NCI-H82 treated with DMSO at 0.1 percent for 48 hours (cell line): Measurements from ENCODE around the gene SPATA18.
"Not testable (repeated sequence)": the region's sequence is repeated elsewhere in the genome, so short reads cannot be mapped to it uniquely, and the experiment has no call there.

Experiments used
- DNase-seq: peaks from one replicate; lab custom pipeline; 2025; ENCODE audit not compliant: unreplicated experiment; lab: John Stamatoyannopoulos, UW

SPATA18 gene

DNA sequence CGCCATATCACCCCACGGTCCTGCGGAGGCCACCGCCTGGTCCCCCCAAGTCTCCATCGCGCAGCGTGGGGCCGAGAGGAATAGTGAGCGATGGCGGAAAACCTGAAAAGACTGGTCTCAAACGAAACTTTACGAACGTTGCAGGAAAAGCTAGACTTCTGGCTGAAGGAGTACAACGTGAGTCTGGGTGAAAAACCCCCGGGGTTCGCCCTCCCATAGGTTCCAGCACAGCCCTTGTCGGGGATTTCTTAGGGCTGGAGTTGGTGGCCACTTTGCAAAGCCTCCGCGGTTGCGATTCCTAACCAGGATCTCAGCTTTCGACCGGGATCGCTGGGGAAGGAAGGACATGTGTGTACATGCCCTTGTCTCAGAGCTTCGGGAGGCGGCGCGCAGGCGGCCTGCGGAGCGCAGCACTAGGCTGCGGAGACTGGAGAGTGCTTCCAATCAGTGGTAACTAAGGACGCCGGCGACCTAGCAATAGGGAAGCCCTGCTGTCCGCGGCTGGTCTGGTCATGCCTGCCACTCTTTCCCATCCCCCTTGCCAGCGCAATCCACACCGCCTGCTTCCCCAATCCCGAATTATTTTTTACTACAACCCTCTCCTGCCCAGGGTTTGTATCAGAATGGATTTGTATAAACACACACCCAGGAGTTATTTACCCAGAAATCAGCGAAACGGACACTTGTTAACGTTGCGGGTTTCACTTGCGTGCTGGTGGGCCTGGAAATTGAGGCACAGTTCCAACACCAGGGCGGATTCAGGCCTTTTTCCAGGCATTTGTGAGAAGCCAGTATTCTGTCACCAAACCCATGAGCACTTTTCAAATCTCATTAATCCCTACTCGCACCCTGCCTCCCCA is 741 bp downstream of the SPATA18 start:
- DNase-seq = no peak

DNA sequence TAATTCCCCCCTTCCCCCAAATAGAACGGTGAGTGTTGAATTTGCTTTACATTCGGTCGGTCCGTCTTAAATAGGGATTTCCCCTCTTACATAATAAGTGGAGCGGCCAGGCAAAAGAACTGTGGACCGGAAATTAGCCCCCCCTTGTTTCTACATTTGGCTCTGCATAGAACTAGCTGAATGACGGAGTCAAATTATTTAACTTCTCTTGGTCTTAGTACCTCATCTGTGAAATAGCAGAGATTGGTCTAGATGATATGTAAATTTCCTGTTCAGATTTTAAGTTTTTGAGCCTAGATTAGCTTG is 1.3 kb downstream of the SPATA18 start:
- no peak for DNase-seq

DNA sequence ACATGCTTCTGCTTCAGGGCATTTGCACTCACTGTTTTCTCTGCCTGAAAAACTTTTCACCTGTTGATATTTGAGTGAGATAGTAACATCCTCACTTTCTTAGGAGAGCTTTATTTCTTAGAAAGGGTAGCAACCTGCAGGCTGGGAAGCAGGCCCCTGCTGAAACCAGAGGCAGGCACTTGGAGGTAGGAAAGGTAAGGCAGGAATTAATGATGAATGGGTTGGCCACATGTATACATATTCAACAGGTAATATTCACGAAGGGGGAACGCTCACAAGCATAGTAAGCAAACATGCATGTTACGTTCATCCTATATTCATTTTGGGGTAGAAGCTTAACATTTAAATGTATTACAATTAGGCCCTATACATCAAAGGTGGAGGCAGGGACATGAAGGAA is 3.1 kb downstream of the SPATA18 start:
- DNase-seq = no peak

DNA sequence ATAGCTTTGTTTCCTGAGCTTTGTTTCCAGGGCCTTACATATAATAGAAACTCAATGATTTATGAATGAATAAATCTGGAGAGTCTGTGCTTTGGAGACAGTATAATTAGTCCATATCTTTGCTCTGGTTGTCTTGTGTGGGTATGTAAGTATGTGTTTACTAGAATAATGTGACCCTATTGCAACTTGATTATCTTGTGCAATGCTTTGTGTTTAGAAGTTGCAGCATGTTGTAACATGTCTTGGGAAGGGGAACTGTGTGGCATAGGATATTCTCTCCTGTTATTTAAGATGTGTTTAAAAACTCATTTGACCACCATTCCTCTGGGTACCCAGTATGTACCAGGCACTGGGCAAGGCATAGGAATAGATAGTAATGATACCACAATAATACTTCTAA is 6.1 kb downstream of the SPATA18 start:
- no peak for DNase-seq

DNA sequence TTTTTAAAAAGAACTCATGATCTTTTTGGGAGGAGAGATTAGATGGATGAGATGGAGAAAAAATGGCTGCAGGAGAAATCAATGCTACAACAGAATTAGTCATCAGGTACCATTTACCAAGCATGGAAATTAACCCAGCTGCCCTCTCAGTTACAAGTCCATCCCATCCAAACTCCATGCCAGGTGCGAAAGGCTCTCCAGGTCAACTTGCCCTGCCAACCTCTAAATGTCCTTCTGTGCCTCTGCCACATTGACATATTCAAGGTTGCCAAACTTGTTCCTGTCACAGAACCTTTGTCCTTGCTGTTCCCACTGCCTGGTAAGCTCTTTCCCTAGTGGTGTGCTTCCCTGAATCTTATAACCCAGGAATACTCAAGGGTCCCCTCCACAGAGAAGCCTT is 7.2 kb downstream of the SPATA18 start:
- DNase-seq = no peak

DNA sequence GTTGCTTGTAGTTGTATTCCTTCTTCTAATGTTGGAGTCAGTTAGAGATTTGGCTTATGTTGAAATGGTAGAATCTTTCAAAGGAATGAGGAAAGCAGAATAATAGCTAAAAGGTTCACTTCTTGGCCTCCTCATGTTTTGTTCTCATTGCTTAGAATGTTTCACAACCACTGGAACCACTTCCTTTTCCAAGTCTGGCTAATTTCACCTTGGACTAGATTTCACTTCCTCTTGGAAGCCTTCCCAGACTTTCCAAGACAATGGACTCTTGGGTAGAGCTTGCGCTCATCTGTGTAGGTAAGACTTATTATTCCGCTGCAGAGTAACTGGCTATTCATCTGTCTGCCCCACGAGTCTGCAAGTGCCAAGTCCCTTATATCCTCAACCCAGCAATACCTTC is 8.3 kb downstream of the SPATA18 start:
- DNase-seq = no peak

DNA sequence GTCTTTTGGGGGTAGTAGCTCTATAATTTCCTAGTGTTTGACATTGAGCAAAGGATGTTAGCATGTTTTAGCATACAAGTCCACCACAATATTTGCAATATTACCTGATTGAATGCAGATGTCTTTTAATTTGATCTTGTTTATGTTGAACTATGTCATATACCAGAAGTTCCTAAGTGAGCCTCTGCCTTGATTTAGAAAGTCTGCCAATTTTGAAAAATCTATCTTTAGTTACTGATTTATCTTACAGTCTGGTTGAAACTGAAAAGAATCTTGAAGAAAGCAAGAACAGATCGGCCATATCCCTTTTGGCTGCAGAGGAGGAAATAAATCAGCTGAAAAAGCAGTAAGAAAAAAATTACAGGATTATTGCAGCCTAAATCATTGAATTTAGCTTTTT is 18.5 kb downstream of the SPATA18 start:
- DNase-seq = no peak

DNA sequence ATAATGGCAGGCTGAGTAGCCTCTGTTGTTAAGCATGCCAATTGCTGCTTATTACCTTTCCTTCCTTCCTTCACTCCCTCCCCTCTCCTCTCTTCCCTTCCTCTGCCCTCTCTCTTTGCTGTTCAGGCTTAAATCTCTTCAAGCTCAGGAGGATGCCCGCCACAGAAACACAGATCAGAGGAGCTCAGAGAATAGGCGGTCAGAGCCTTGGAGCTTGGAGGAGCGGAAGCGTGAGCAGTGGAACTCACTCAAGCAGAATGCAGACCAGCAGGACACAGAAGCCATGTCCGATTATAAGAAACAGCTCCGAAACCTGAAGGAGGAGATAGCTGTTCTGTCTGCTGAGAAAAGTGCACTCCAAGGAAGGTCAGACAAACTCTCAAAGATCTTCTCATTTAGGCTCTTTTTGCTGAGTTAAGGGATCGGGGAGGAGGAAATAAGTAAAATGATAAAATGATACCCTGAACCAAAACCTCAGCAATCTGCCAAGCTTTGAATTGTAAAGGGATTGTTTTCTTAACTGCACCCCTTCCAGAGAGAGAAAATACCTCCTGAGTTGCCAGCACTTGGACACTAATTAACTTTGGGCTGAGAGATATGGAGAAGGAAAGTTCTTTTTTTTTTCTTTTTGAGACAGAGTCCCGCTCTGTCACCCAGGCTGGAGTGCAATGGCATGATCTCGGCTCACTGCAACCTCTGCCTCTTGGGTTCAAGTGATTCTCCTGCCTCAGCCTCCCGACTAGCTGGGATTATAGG is 20.9 kb downstream of the SPATA18 start:
- no peak for DNase-seq

DNA sequence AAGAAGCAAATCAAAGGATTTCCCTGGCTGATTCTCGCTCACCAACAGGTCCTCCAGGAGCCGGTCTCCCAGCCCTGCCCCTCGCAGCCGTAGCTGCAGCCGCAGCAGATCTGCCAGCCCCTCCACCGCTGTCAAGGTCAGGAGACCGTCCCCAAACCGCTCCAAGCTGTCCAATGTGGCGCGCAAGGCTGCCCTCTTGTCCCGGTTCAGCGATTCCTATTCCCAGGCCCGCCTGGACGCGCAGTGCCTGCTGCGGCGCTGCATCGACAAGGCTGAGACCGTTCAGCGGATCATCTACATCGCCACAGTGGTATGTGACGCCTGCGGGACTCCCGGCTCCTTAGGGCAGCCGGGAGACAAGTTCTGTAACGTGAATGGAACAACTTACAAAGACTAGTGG is 25.6 kb downstream of the SPATA18 start:
- no peak for DNase-seq

DNA sequence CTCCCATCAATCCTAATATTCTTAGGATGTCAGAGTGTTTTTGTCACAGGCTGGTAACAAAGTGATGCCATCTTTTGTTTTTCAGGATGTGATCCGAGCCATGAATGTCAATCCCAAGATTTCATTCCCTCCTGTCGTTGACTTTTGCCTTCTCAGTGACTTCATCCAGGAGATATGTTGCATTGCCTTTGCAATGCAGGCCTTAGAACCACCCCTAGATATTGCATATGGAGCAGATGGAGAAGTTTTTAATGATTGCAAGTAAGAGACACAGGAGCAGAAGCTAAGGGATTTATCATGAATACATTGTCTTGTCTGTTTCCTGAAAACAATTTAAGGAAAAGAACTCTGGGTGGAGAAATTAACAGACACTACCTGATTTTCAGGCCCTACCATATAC is 28.6 kb downstream of the SPATA18 start:
- no peak for DNase-seq

DNA sequence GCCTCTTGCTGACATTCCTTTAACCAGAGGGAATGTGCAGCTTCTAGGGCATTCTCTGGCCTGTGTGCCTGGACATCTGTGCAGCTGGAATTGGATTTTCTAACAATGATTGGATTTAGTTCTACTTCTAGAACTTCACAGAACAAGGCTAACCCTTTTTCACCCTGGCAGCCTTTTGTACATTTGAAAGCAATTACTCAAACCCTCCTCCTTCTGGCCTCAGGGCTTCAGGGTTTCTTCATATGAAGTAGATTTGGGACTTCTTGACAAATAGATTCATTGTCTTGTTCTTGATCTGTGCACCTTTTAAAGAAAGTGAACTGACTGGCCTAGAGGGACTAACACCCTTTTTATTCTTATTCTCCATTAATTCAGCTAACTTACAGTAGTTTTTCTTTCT is 30.1 kb downstream of the SPATA18 start:
- no peak for DNase-seq

DNA sequence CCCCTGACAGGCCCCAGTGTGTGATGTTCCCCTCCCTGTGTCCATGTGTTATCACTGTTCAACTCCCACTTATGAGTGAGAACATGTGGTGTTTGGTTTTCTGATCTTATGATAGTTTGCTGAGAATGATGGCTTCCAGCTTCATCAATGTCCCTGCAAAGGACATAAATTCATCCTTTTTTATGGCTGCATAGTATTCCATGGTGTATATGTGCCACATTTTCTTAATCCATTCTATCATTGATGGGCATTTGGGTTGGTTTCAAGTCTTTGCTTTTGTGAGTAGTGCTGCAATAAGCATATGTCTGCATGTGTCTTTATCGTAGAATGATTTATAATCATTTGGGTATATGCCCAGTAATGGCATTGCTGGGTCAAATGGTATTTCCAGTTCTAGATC is 35.3 kb downstream of the SPATA18 start:
- DNase-seq = not testable (repeated sequence)

DNA sequence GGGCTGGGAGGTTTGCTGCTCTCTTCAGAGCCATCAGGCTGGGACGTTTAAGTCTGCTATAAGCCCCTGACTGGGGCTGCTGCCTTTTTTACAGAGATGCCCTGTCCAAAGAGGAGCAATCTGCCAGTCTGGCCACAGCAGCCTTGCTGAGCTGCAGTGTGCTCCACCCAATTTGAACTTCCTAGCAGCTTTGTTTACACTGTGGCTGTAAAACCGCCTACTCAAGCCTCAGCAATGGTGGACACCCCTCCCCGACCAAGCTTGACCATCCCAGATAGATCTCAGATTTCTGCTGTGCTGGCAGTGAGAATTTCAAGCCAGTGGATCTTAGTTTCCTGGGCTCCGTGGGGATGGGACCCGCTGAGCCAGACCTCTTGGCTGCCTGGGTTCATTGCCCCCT is 40.7 kb downstream of the SPATA18 start:
- DNase-seq = no peak

DNA sequence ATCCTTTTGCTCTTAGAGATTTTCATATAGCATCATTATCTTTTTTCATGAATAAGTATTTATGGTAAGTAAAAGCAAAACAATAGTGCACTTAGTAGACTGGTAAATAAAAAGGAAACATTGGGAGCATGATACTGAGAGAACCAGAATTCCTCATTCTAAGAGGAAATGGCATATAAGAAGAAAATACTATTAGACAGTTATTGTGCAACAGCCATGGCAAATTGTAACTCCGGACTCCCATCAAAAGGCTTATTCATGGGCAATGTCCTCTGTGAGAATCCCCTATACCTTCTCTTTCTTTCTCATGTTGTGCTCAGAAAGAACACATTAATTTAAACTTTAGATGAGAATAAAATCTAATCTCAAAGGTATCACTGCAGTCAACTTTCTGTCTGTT is 42.4 kb downstream of the SPATA18 start:
- no peak for DNase-seq

DNA sequence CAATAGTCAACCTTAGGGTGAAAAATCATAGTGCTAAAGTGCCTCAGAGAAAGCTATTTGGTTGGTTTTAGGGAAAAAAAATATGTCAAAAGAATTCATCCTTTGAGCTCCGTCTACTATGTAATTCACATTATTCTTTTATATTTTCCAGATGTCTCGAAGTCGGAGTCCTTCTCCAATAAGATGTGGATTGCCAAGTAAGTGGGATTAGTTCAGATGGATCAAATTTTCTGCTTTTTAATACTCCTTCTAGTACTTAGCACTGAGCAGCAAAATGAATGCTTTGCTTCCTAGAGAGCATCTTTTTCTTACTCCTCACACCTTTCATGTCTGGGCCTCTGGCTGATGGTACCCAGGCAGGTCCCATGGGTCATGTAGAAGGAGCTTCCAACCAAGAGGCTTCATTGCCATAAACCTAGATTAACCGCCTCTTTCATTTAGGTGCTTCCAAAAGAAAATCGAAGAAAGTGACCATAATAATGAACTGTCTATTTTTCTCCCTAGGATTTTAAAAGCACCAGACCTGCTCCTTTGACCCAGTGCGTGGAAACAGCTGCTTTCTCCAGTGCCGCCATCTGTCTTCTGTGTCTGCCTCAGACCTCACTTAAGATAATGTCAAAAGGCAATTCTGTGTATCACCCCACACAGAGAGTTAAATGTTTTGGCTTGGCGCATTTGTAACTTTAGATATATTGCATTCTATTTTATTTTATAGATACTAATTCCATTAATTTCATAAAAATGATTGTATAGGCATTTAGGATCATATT is 43.5 kb downstream of the SPATA18 start:
- DNase-seq = no peak

DNA sequence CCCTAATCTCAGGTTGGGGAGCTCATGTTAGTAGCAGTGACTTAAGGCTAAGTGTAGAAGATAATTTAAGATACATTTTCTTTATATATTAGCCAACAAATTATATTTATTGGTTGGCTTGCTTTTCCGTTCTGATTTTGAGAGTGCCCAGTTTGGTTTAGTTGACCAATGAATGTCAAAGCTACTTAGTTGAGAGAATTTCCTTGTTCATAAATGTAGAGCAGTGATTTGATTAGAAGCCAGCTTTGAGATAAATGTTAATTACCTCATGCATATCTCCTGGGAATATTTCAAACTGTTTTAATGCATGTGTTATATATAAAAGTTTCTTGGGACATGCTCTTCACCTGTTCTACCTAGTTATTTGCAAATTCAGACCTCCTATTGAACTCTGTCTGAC is 44.3 kb downstream of the SPATA18 start:
- DNase-seq = no peak

DNA sequence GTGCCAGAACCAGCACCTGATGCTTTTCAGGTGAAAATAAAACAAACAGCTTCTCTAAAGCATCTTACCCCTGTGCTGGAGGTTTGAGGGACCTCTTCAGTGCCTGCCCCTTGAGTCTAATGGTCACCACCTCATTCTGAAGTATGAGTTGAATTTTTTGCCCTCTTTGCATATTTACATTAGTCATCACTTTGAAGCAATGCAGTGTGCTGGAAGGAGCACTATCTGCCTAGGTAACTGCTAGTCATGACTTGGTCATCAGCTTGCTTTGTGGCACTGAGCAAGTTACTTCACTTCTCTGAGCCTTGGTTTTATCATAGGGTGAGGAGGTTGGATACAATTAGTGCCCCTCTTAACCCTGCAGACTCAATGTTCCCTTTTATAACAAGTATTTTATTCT is 44.9 kb downstream of the SPATA18 start:
- DNase-seq = no peak

DNA sequence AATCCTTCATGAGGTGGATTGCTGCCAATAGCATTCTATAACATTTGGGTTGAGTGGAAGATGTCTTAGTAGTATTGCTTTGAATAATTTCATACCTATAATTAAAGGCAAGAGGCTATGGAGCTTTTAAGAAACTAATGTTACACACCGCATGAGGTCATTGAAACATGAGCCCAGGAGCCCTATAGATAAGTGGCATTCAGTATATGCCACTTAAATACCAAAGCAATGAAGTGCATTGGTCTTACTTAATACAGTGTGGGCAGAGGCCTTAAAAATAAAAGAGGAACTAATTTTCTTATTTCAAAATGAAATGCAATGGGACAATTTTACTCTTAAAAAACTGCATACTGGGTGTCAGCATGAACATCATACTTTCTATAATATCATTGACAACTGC is 47.5 kb downstream of the SPATA18 start:
- DNase-seq = no peak

DNA sequence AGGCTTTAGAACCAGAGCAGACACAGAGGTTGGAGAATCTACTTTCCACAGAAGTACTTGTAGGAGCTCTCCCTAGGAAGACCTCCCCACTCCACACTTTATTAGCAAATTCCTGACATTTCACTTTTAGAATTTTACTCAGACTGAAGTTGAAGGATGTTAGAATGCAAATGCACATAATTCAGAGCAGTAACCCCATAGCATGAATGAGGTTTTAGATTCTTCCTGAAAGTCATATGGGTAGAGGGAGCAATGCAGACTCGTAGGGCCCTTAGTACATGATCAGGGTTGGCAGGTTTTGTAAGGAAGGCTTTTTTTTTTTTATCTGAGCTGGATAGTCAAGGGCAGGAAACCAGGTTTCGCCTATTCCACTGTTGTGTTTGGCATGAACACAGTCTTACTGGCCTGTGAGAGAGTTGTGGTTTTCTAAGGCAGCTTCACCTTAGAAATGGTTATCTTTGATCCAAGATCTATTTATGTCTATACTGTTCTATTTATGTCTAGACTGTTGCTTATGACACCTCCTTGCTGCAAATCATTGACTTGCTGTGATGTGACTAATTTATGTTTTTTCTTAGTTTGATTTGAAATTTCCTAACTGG is 48.9 kb downstream of the SPATA18 start:
- no peak for DNase-seq

DNA sequence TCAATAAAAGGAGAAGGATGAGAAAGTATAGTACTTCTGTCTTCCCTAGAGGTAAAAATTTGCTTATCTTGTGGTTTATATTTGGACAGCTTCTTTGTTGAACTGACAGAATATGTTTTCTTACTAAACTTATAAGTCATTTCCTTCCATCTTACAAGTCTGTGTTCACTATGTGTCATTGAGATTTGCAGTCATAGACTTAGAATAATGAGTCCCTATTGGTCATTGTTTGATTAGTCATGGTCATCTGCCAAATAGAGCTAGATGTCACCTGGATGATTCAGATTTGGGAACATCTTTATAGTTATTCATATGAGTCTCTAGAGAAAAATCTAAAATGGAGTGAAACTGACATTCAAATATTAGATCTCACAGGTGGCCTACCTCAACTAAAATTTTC is 51.5 kb downstream of the SPATA18 start:
- no peak for DNase-seq

DNA sequence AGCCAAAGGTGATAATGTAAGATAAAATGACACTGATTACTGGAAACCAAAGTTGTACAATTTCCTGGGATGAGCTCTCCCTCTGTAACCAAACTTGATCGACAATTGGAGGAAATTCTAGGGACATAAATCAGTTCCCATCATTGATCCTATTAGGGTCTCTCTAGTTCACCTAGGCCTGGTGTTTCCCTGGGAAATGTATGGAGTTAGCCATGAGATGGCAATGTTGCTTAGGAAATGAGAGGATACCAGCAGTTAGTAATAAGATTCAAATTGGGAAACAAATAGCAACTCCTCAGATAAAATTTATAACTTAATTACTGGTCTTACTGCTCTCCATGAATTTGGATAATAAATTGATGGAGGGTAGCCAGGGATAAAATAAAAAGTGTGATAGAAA is 52.2 kb downstream of the SPATA18 start:
- no peak for DNase-seq

DNA sequence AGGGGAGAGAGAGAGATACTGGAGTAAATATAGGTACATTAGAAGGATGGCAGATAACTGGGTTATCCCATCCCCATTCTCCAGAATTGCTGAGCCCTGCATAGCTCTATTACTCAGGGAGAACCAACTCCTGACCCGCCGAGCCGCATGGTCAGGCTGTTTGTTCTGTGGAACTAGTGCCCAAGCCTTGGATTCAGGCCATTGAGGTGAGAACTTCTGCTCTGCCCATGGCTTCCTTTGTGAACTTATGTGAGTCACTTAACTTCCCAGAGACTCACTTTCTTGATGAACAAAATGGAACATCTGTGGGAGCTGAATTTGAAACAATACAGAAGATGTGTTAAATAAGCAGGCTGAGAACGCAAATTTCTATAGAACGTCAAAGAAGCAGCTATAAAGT is 54.2 kb downstream of the SPATA18 start:
- no peak for DNase-seq
